H1 (cell line): ENCODE results near the gene CSAD. TPM values are rescaled to one million over a fixed set of nuclear protein-coding genes. Genes with fewer than 3 reads are reported as not detected.

Experiments
- CTCF ChIA-PET: fragments of 300-600 bp; sonication (Branson Sonifier 250); formaldehyde crosslinking; loops from one replicate; lab custom pipeline; 2021; ENCODE audit not compliant: partially characterized antibody; lab: Charles Lee
- POLR2A ChIA-PET: fragments of 300-600 bp; sonication (Branson Sonifier 250); formaldehyde crosslinking; loops from one replicate; lab custom pipeline; 2021; ENCODE audit warnings: inconsistent platforms; ENCODE audit not compliant: partially characterized antibody; lab: Charles Lee
- DNase-seq, 2 experiments: peaks; one replicate each; pipeline versions ENCODE4 v3.0.0 to v3.0.0-alpha.2; 2010 to 2022; ENCODE audit warnings: low spot score in 2 of 2, low read depth in 1 of 2, mixed read lengths in 1 of 2
- FAIRE-seq: peaks from 2 replicates; lab custom pipeline; 2011; peaks lifted over from hg19 to GRCh38; lab: Jason Lieb, UNC
- H2AFZ ChIP-seq: 2 replicates; pipeline ENCODE4 v1.8.1; 2012; ENCODE audit warnings: low read length, inconsistent platforms
- H2AK5ac ChIP-seq: 2 replicates; pipeline ENCODE4 v1.6.1; 2013; ENCODE audit warnings: low read depth, low read length
- H2BK120ac ChIP-seq: replicated peaks from 2 replicates; pipeline ENCODE3; 2013; ENCODE audit warnings: low read depth, low read length, inconsistent platforms
- H2BK12ac ChIP-seq: 2 replicates; pipeline ENCODE4 v1.6.1; 2013; ENCODE audit warnings: low read depth, low read length
- H2BK15ac ChIP-seq: 2 replicates; pipeline ENCODE4 v1.6.1; 2013; ENCODE audit warnings: low read length
- H2BK20ac ChIP-seq: 2 replicates; pipeline ENCODE4 v1.6.1; 2013; ENCODE audit warnings: low read length
- H2BK5ac ChIP-seq: 2 replicates; pipeline ENCODE4 v1.6.1; 2013; ENCODE audit warnings: low read depth, low read length
- H3K14ac ChIP-seq: 2 replicates; pipeline ENCODE4 v1.6.1; 2013; ENCODE audit warnings: inconsistent platforms; ENCODE audit not compliant: insufficient read length
- H3K18ac ChIP-seq: 2 replicates; pipeline ENCODE4 v1.6.1; 2013; ENCODE audit warnings: low read length; ENCODE audit errors: extremely low read depth
- H3K23ac ChIP-seq: 2 replicates; pipeline ENCODE4 v1.6.1; 2013; ENCODE audit warnings: inconsistent platforms; ENCODE audit not compliant: insufficient read length
- H3K23me2 ChIP-seq: 2 replicates; pipeline ENCODE4 v1.6.1; 2013; ENCODE audit warnings: low read depth, low read length
- H3K27ac ChIP-seq: 2 replicates; pipeline ENCODE4 v1.6.1; 2011; ENCODE audit warnings: low read depth, low read length, inconsistent platforms
- H3K27me3 ChIP-seq, 4 experiments: replicated peaks in 1 of 4; 1 replicate in 1 of 4; 2 replicates in 3 of 4; pipeline versions ENCODE4 v1.6.1 to v1.8.1; 2011 to 2013; ENCODE audit warnings: low read length in 3 of 4, mild to moderate bottlenecking in 3 of 4, inconsistent platforms in 2 of 4, mixed read lengths in 2 of 4, moderate library complexity in 1 of 4; ENCODE audit not compliant: control insufficient read depth in 3 of 4, insufficient read depth in 3 of 4; ENCODE audit errors: extremely low read depth in 1 of 4
- H3K36me3 ChIP-seq, 4 experiments: 2 replicates each; pipeline versions ENCODE4 v1.6.1 to v1.8.1; 2011 to 2013; ENCODE audit warnings: mild to moderate bottlenecking in 4 of 4, low read length in 3 of 4, moderate library complexity in 2 of 4, control low read depth in 1 of 4, inconsistent platforms in 1 of 4; ENCODE audit not compliant: insufficient read depth in 4 of 4, control insufficient read depth in 2 of 4
- H3K4ac ChIP-seq: replicated peaks from 2 replicates; pipeline ENCODE3; 2013; ENCODE audit warnings: low read length, low read depth, mixed read lengths, inconsistent platforms; ENCODE audit not compliant: insufficient read length
- H3K4me1 ChIP-seq, 4 experiments: replicated peaks in 1 of 4; 1 replicate in 1 of 4; 2 replicates in 3 of 4; pipeline versions ENCODE4 v1.6.1 to v1.8.1; 2011 to 2013; ENCODE audit warnings: low read length in 3 of 4, inconsistent platforms in 2 of 4, mixed read lengths in 1 of 4; ENCODE audit not compliant: insufficient read depth in 4 of 4, control insufficient read depth in 3 of 4
- H3K4me2 ChIP-seq, 2 experiments: 2 replicates each; pipeline versions ENCODE4 v1.6.1 to v1.8.1; 2011 to 2013; ENCODE audit warnings: low read depth in 2 of 2, low read length in 2 of 2, control low read depth in 1 of 2, inconsistent platforms in 1 of 2, mild to moderate bottlenecking in 1 of 2; ENCODE audit not compliant: insufficient read depth in 1 of 2
- H3K4me3 ChIP-seq, 4 experiments: fragments of 200-600, 300-600 bp in 1 of 4; sonication (generic), shearing (Covaris generic), sonication (Bioruptor Twin) in 1 of 4; 2 replicates each; pipeline versions ENCODE4 v1.5.1 to v1.8.1; 2011 to 2016; ENCODE audit warnings: low read length in 4 of 4, low read depth in 3 of 4, control low read depth in 2 of 4, inconsistent platforms in 2 of 4, mild to moderate bottlenecking in 2 of 4, mixed read lengths in 1 of 4, moderate library complexity in 1 of 4; ENCODE audit not compliant: insufficient read depth in 2 of 4; ENCODE audit errors: extremely low read depth in 1 of 4
- H3K56ac ChIP-seq: replicated peaks from 2 replicates; pipeline ENCODE3; 2013; ENCODE audit warnings: low read depth, mild to moderate bottlenecking, mixed read lengths, low read length, inconsistent platforms; ENCODE audit not compliant: insufficient read length
- H3K79me1 ChIP-seq: 2 replicates; pipeline ENCODE4 v1.6.1; 2013; ENCODE audit warnings: low read depth, low read length, control low read depth
- H3K79me2 ChIP-seq, 2 experiments: 2 replicates each; pipeline versions ENCODE4 v1.6.1 to v1.8.1; 2012 to 2013; ENCODE audit warnings: low read length in 2 of 2, mild to moderate bottlenecking in 2 of 2, inconsistent platforms in 1 of 2; ENCODE audit not compliant: insufficient read depth in 2 of 2, control insufficient read depth in 1 of 2
- H3K9ac ChIP-seq, 4 experiments: replicated peaks in 1 of 4; 1 replicate in 1 of 4; 2 replicates in 3 of 4; pipeline versions ENCODE4 v1.6.1 to v1.8.1; 2011 to 2013; ENCODE audit warnings: low read depth in 3 of 4, low read length in 3 of 4, control low read depth in 2 of 4, mild to moderate bottlenecking in 2 of 4, moderate library complexity in 2 of 4, inconsistent platforms in 1 of 4; ENCODE audit errors: extremely low read depth in 1 of 4
- H3K9me3 ChIP-seq, 2 experiments: 2 replicates each; pipeline versions ENCODE4 v1.6.1 to v1.8.1; 2012 to 2013; ENCODE audit warnings: mild to moderate bottlenecking in 2 of 2, moderate library complexity in 2 of 2, control low read depth in 1 of 2, inconsistent platforms in 1 of 2, low read depth in 1 of 2, low read length in 1 of 2, mixed read lengths in 1 of 2; ENCODE audit not compliant: insufficient read depth in 2 of 2
- H4K20me1 ChIP-seq, 2 experiments: replicated peaks in 1 of 2; 2 replicates each; pipeline versions ENCODE3 to v1.8.1; 2011 to 2013; ENCODE audit warnings: inconsistent platforms in 2 of 2, low read length in 2 of 2, mild to moderate bottlenecking in 1 of 2; ENCODE audit not compliant: insufficient read depth in 2 of 2, control insufficient read depth in 1 of 2
- H4K5ac ChIP-seq: 2 replicates; pipeline ENCODE4 v1.6.1; 2013; ENCODE audit warnings: low read length, low read depth, mixed read lengths, inconsistent platforms; ENCODE audit not compliant: insufficient read length
- H4K8ac ChIP-seq: 2 replicates; pipeline ENCODE4 v1.8.0; 2013; ENCODE audit warnings: mild to moderate bottlenecking, moderate library complexity, low read length, inconsistent platforms; ENCODE audit not compliant: insufficient read depth; ENCODE audit errors: extremely low read depth
- H4K91ac ChIP-seq: replicated peaks from 2 replicates; pipeline ENCODE3; 2013; ENCODE audit warnings: low read length, mixed read lengths, inconsistent platforms; ENCODE audit not compliant: insufficient read length
- CTBP2 ChIP-seq: IDR thresholded peaks from 2 replicates; pipeline ENCODE4 v1.7.0; 2011; ENCODE audit warnings: borderline replicate concordance, mild to moderate bottlenecking, moderate library complexity, mixed read lengths, low read length; ENCODE audit not compliant: insufficient read depth, insufficient read length
- HDAC6 ChIP-seq: IDR thresholded peaks from one replicate; pipeline ENCODE4 v1.7.1; 2012; ENCODE audit warnings: low read depth, mild to moderate bottlenecking, inconsistent platforms, low read length, moderate library complexity
- KDM5A ChIP-seq: fragments of 200-600 bp; IDR thresholded peaks from 2 replicates; pipeline ENCODE4 v1.7.1; 2012; ENCODE audit warnings: mild to moderate bottlenecking, low read length, inconsistent platforms, mixed read lengths
- PHF8 ChIP-seq: fragments of 200-600 bp; sonication (generic); conservative IDR thresholded peaks from 2 replicates; pipeline ENCODE4 v1.7.1; 2012; ENCODE audit warnings: low read depth, mild to moderate bottlenecking, inconsistent platforms, low read length, moderate library complexity
- SIN3A ChIP-seq, 2 experiments: IDR thresholded peaks in 1 of 2; conservative IDR thresholded peaks in 1 of 2; 2 replicates each; pipeline ENCODE4 v1.6.1; 2011 to 2012; ENCODE audit warnings: low read length in 2 of 2, improper control_type of control experiment in 1 of 2, low read depth in 1 of 2, mild to moderate bottlenecking in 1 of 2
- SP4 ChIP-seq: IDR thresholded peaks from 2 replicates; pipeline ENCODE4 v1.6.1; 2012; ENCODE audit warnings: low read length, inconsistent platforms
- TAF7 ChIP-seq: optimal IDR thresholded peaks from 2 replicates; pipeline ENCODE3; 2011; ENCODE audit warnings: low read depth, mild to moderate bottlenecking, inconsistent platforms, low read length, moderate library complexity, borderline replicate concordance
- WGBS, 2 experiments: shearing (Covaris generic) in 1 of 2; methylation state at CpG; one replicate each; pipeline versions ENCODE4 v1.1.6 to v1.1.7; 2013 to 2015; ENCODE audit warnings: low lambda C conversion rate in 2 of 2, mixed read lengths in 2 of 2, inconsistent platforms in 1 of 2, low coverage in 1 of 2, missing lambda C conversion rate in 1 of 2; ENCODE audit not compliant: insufficient replicate concordance in 2 of 2, insufficient coverage in 1 of 2, insufficient read length in 1 of 2; ENCODE audit errors: extremely low coverage in 1 of 2, missing lambda C conversion rate in 1 of 2; 5-methylcytosine and 5-hydroxymethylcytosine counted together
- long read RNA-seq, 2 experiments: library from RNA in 1 of 2; library from capped mRNA in 1 of 2; stranded (forward); transcript quantifications; one replicate each; pipeline ENCODE4 v2.0.0, GENCODE V29; 2021; ENCODE audit warnings: inconsistent platforms in 1 of 2
- polyA minus RNA-seq, 3 experiments: library from RNA; depleted of rRNA, polyadenylated mRNA; stranded (reverse); fragments of >200 nt; gene quantifications; 1 replicate in 2 of 3; 2 replicates in 1 of 3; pipeline ENCODE4 v1.2.3, GENCODE V29; 2011
- polyA plus RNA-seq, 7 experiments: library from polyadenylated mRNA; depleted of rRNA in 3 of 7; stranded (reverse) in 5 of 7; unstranded in 2 of 7; fragments of >200 nt in 5 of 7; fragments of 200-250 nt in 2 of 7; gene quantifications; 1 replicate in 5 of 7; 2 replicates in 1 of 7; 4 replicates in 1 of 7; pipeline versions ENCODE4 v1.2.1 to v1.2.3, GENCODE V29; 2011 to 2013; ENCODE audit warnings: missing spikeins in 2 of 7, mixed read lengths in 2 of 7
- total RNA-seq: library from RNA; stranded (reverse); fragmentation: NEBNext Ultra II Directional; extraction: Animal tissue kit (Norgen Biotek cat#: 25700); gene quantifications from 2 replicates; pipeline ENCODE4 v1.2.1, GENCODE V29; 2021

CSAD gene
- total RNA-seq = 8.8 and 10.0 TPM in 2 replicates
- 11.3 and 15.4 TPM in 2 replicates for polyA plus RNA-seq (2011; rRNA removed)
- 18.1 TPM for polyA plus RNA-seq (2011; cell fraction: cytosol; rRNA removed)
- 55.6 TPM for polyA plus RNA-seq (2011; cell fraction: nucleus; rRNA removed)
- 11.4 to 14.0 TPM (median 12.7 TPM) in 4 replicates for polyA plus RNA-seq (2012, experiment 1 of 2)
- polyA plus RNA-seq (2012, experiment 2 of 2) = 5.2 TPM
- polyA plus RNA-seq (2013, experiment 1 of 2) = 5.6 TPM
- 4.5 TPM for polyA plus RNA-seq (2013, experiment 2 of 2)
- 5.1 and 7.6 TPM in 2 replicates for polyA minus RNA-seq (2011; rRNA and poly(A)+ RNA removed)
- polyA minus RNA-seq (2011; cell fraction: cytosol; rRNA and poly(A)+ RNA removed) = 6.6 TPM
- polyA minus RNA-seq (2011; cell fraction: nucleus; rRNA and poly(A)+ RNA removed) = 9.2 TPM
- long read RNA-seq, experiment 1, partial matches to known transcripts = 1 of 3 reads
- long read RNA-seq, experiment 1, other reads (novel, unspliced or antisense) = 2 of 3 reads
- long read RNA-seq, experiment 2, partial matches to known transcripts = 1 of 1 reads
- long read RNA-seq, experiment 2, other reads (novel, unspliced or antisense) = 0 of 1 reads

GRCh38 chr12:53180220-53180930 lies at the start of gene CSAD, which contains the start of gene ZNF740:
TSS of gene CSAD (minus strand) at chr12:53180925. CDS start at chr12:53173470, 7,455 bp downstream.
TSS of gene ZNF740 (plus strand) at chr12:53180722. CDS start at chr12:53181984, 1,262 bp downstream.
- H2BK20ac ChIP-seq = no peak within 1 kb of the TSS
- POLR2A ChIA-PET = interaction anchor here (0.6 to 3.8 kb wide), 20 partner anchors 9 to 273 kb away, joined by 3 to 18 read pairs (median 4); partner anchors contain the start of genes EIF4B and MYG1
- peak within 1 kb of the TSS; percentile 97 for H3K18ac ChIP-seq
- H3K9ac ChIP-seq = peak within 1 kb of the TSS; percentile 57 to 71 (median 68)
- H3K56ac ChIP-seq = peak within 1 kb of the TSS; percentile 91
- H4K91ac ChIP-seq = peak within 1 kb of the TSS; percentile 80
- peak within 1 kb of the TSS; percentile 83 for H4K8ac ChIP-seq
- CTCF ChIA-PET = interaction anchor here (0.6 to 11.1 kb wide), 13 partner anchors 11 to 295 kb away, joined by 3 to 164 read pairs (median 4); partner anchors contain the start of genes ESPL1 and ITGB7
- peaks cover 2% of the 10 kb centered on the region; the same call in 1 of the 2 replicates for H3K79me1 ChIP-seq
- peaks cover 6 to 27% (median 16%) of the 10 kb centered on the region in 4 experiments; a peak in 7 of 8 replicates for H3K36me3 ChIP-seq
- H3K4me3 ChIP-seq = peak within 1 kb of the TSS; percentile 71 to 89 (median 83)
- H2BK12ac ChIP-seq = no peak within 1 kb of the TSS
- H3K4me1 ChIP-seq = peaks cover 2 to 10% (median 4%) of the 10 kb centered on the region in 4 experiments; a peak in 6 of 7 replicates
- DNase-seq = peak; percentile 94
- no peak for FAIRE-seq
- H2BK15ac ChIP-seq = peak within 1 kb of the TSS; percentile 85; the same call in 1 of the 2 replicates
- H4K20me1 ChIP-seq = peaks cover 4 to 10% of the 10 kb centered on the region in 2 experiments
- no peak within 1 kb of the TSS for H2AK5ac ChIP-seq
- peak within 1 kb of the TSS; percentile 89 for H2AFZ ChIP-seq
- peak within 1 kb of the TSS; percentile 45 for H3K4ac ChIP-seq
- peaks cover 8% of the 10 kb centered on the region for H3K23me2 ChIP-seq
- H3K27ac ChIP-seq = peak within 1 kb of the TSS; percentile 50; the same call in 1 of the 2 replicates
- peak within 1 kb of the TSS; percentile 89; the same call in 1 of the 2 replicates for H2BK5ac ChIP-seq
- no peak within 1 kb of the TSS for H2BK120ac ChIP-seq
- peaks cover 7 to 35% (median 21%) of the 10 kb centered on the region in 4 experiments for H3K27me3 ChIP-seq
- H3K9me3 ChIP-seq = no peaks in the 10 kb centered on the region
- no peak within 1 kb of the TSS for H3K14ac ChIP-seq
- WGBS, 2 experiments = 1% methylated on average over 47 of the region's 70 CpGs; no CpG with 5 or more reads in 1 of the 2 experiments
- peak within 1 kb of the TSS; percentile 96 for H4K5ac ChIP-seq
- no peak within 1 kb of the TSS for H3K23ac ChIP-seq
- H3K79me2 ChIP-seq = peaks cover 0 to 11% of the 10 kb centered on the region in 2 experiments; a peak in 2 of 4 replicates
- peak within 1 kb of the TSS; percentile 95 for H3K4me2 ChIP-seq
- TF ChIP-seq SP4 (0 out of 2 replicates have a peak, but pooled peaks have one; percentile 30), PHF8 (peak; percentile 70), KDM5A (no peak), HDAC6 (no peak), TAF7 (peak; percentile 56), SIN3A (conservative IDR thresholded peaks at IDR 0.05 in 1 of 2, IDR thresholded peaks at IDR 0.05 in 1 of 2; ENCODE audit: low read depth in 1 of 2, low read length in 2 of 2) (peak; percentile 70 to 79; a peak in 3 of 4 replicates), CTBP2 (no peak)
